ENCODE measurements around the gene KRT85.

- TF ChIP-seq POLR2A (IDR thresholded peaks at IDR 0.05; ENCODE audit: low read length) (no peak), GATA1 (IDR thresholded peaks at IDR 0.05; ENCODE audit: low read depth, low read length) (no peak)
These were observed 12.1 kb downstream of the KRT85 start for GRCh38 chr12:52355176-52355575.
